Esophagus squamous epithelium (tissue), 5 donors: ENCODE data around the gene EXD2. TPM values are rescaled to one million over a fixed set of nuclear protein-coding genes. Genes with fewer than 3 reads are reported as not detected.
"Not testable (repeated sequence)": the region's sequence is repeated elsewhere in the genome, so short reads cannot be mapped to it uniquely, and the experiment has no call there.

Experiments used
- DNase-seq: peaks from one replicate; lab custom pipeline; 2025; lab: John Stamatoyannopoulos, UW
- H3K27ac ChIP-seq, 4 donors: fragments of 200-600 bp; sonication (generic); one replicate each; pipeline ENCODE4 v1.5.1; 2016 to 2019; ENCODE audit warnings: mild to moderate bottlenecking in 1 of 4
- H3K27me3 ChIP-seq, 4 donors: fragments of 200-600 bp; sonication (generic); 1 replicate in 3 of 4; 2 replicates in 1 of 4; pipeline versions ENCODE4 v1.5.1 to v1.6.0; 2017 to 2021; ENCODE audit warnings: antibody characterized with exemption in 1 of 4
- H3K36me3 ChIP-seq, 3 donors: fragments of 200-600 bp; sonication (generic); one replicate each; pipeline ENCODE4 v1.5.1; 2016 to 2019
- H3K4me1 ChIP-seq, 3 donors: fragments of 200-600 bp; sonication (generic); one replicate each; pipeline ENCODE4 v1.5.1; 2017 to 2019
- H3K4me3 ChIP-seq, 4 donors: fragments of 200-600 bp; sonication (generic); 1 replicate in 3 of 4; 2 replicates in 1 of 4; pipeline ENCODE4 v1.5.1; 2016 to 2019; ENCODE audit warnings: mild to moderate bottlenecking in 2 of 4, moderate library complexity in 1 of 4
- H3K9me3 ChIP-seq, 3 donors: fragments of 200-600 bp; sonication (generic); one replicate each; pipeline ENCODE4 v1.5.1; 2016 to 2019
- CTCF ChIP-seq, 6 experiments: fragments of 450-650 bp in 4 of 6; fragments of 200-600 bp in 2 of 6; sonication (generic) in 2 of 6; IDR thresholded peaks; one replicate each; pipeline ENCODE4 v1.5.1; 2016 to 2019; ENCODE audit warnings: antibody characterized with exemption in 6 of 6, mild to moderate bottlenecking in 4 of 6, moderate library complexity in 4 of 6
- POLR2A ChIP-seq, 4 donors: fragments of 450-650 bp; IDR thresholded peaks; one replicate each; pipeline ENCODE4 v1.6.1; 2017; ENCODE audit warnings: antibody characterized with exemption in 4 of 4, mild to moderate bottlenecking in 4 of 4, moderate library complexity in 3 of 4
- WGBS, 2 donors: methylation state at CpG; one replicate each; pipeline ENCODE4 v1.1.5; 2018; 5-methylcytosine and 5-hydroxymethylcytosine counted together
- intact Hi-C: fragments of 100-400 bp; cut with DNase I; formaldehyde crosslinking; loops from one replicate; pipeline ENCODE4 v1.15.0; 2022
- total RNA-seq, 4 donors: library from RNA; depleted of rRNA; stranded (reverse); fragments of >200 nt; gene quantifications; one replicate each; pipeline ENCODE4 v1.1.0, GENCODE V29; 2016
- donor health status: DM: yes; HTN: yes; CAD: no.

EXD2 gene
- total RNA-seq, 4 donors from 2014 or later = 12.3 to 22.9 (median 19.9) TPM

- Histone ChIP-seq H3K36me3 (no peaks in the 10 kb centered on the region), H3K9me3 (no peaks in the 10 kb centered on the region), H3K4me1 (no peaks in the 10 kb centered on the region), H3K27ac (no peak overlapping the region), H3K27me3 (no peaks in the 10 kb centered on the region), H3K4me3 (no peak overlapping the region)
- DNase-seq = no peak
- intact Hi-C loops = no loop called here
- no peak for TF ChIP-seq POLR2A (IDR thresholded peaks at IDR 0.05)
- TF ChIP-seq CTCF (IDR thresholded peaks at IDR 0.05) = no peak
- WGBS, 2 donors = 83% methylated on average over 2 of the region's 2 CpGs; no CpG with 5 or more reads in 1 of the 2 donors
These were observed 19.7 kb upstream of the EXD2 start for GRCh38 chr14:69171569-69171968.

GRCh38 chr14:69175130-69175529 lies 16.2 kb upstream of the EXD2 start:
- Histone ChIP-seq H3K27ac (no peak overlapping the region), H3K27me3 (no peaks in the 10 kb centered on the region), H3K4me1 (no peaks in the 10 kb centered on the region), H3K9me3 (no peaks in the 10 kb centered on the region), H3K4me3 (no peak overlapping the region), H3K36me3 (no peaks in the 10 kb centered on the region)
- intact Hi-C loops = no loop called here
- DNase-seq = no peak
- TF ChIP-seq CTCF (IDR thresholded peaks at IDR 0.05) = no peak
- no peak for TF ChIP-seq POLR2A (IDR thresholded peaks at IDR 0.05)

- intact Hi-C loops = no loop called here
- Histone ChIP-seq H3K27ac (no peak overlapping the region), H3K9me3 (no peaks in the 10 kb centered on the region), H3K4me1 (no peaks in the 10 kb centered on the region), H3K27me3 (no peaks in the 10 kb centered on the region), H3K36me3 (no peaks in the 10 kb centered on the region), H3K4me3 (no peak overlapping the region)
- DNase-seq = no peak
- TF ChIP-seq POLR2A (IDR thresholded peaks at IDR 0.05) (no peak), CTCF (IDR thresholded peaks at IDR 0.05) (no peak)
These were observed 9.8 kb upstream of the EXD2 start for GRCh38 chr14:69181491-69181890.

- H3K9me3 ChIP-seq, H3K27ac ChIP-seq, H3K36me3 ChIP-seq, intact Hi-C loops, H3K4me3 ChIP-seq, H3K27me3 ChIP-seq, H3K4me1 ChIP-seq, DNase-seq: not testable (repeated sequence)
- 88 to 100% methylated on average over 1 of the region's 1 CpG for WGBS, 2 donors
These were observed 8.7 kb upstream of the EXD2 start for GRCh38 chr14:69182580-69182979.

GRCh38 chr14:69183735-69184134 lies 7.6 kb upstream of the EXD2 start:
- no peaks in the 10 kb centered on the region for H3K27me3 ChIP-seq
- WGBS, 2 donors = 74 to 77% methylated on average over 4 of the region's 4 CpGs
- H3K9me3 ChIP-seq = no peaks in the 10 kb centered on the region
- DNase-seq = no peak
- intact Hi-C loops = no loop called here
- no peak for TF ChIP-seq POLR2A (IDR thresholded peaks at IDR 0.05)
- TF ChIP-seq CTCF (IDR thresholded peaks at IDR 0.05) = no peak
- no peaks in the 10 kb centered on the region for H3K4me1 ChIP-seq
- H3K36me3 ChIP-seq = no peaks in the 10 kb centered on the region
- H3K4me3 ChIP-seq = no peak overlapping the region
- no peak overlapping the region for H3K27ac ChIP-seq

GRCh38 chr14:69190191-69190590 lies 1.1 kb upstream of the EXD2 start:
- TF ChIP-seq CTCF (IDR thresholded peaks at IDR 0.05) = no peak
- TF ChIP-seq POLR2A (IDR thresholded peaks at IDR 0.05) = no peak
- intact Hi-C loops = no loop called here

More at GRCh38 chr14:69190191-69190590, 1.1 kb upstream of the EXD2 start:
- H3K4me1 ChIP-seq = peaks cover 0 to 17% (median 0%) of the 10 kb centered on the region in 3 donors
- no peak overlapping the region for H3K27ac ChIP-seq
- H3K36me3 ChIP-seq = no peaks in the 10 kb centered on the region
- H3K9me3 ChIP-seq = no peaks in the 10 kb centered on the region
- WGBS, 2 donors = 74 to 85% methylated on average over 2 of the region's 2 CpGs
- H3K27me3 ChIP-seq = no peaks in the 10 kb centered on the region
- DNase-seq = no peak
- H3K4me3 ChIP-seq = no peak overlapping the region
